Stimulated activated CD4-positive, alpha-beta T cell treated with anti-CD3 and anti-CD28 coated beads, Interleukin-15, amount 100 ng/mL, for 1 hour (primary cell): ENCODE results near the gene PACSIN1.

Experiments used
- DNase-seq, 2 donors: peaks; one replicate each; pipeline ENCODE4 v3.0.0-alpha.2; 2020; ENCODE audit warnings: low read depth in 1 of 2, low spot score in 1 of 2

The PACSIN1 gene

DNA sequence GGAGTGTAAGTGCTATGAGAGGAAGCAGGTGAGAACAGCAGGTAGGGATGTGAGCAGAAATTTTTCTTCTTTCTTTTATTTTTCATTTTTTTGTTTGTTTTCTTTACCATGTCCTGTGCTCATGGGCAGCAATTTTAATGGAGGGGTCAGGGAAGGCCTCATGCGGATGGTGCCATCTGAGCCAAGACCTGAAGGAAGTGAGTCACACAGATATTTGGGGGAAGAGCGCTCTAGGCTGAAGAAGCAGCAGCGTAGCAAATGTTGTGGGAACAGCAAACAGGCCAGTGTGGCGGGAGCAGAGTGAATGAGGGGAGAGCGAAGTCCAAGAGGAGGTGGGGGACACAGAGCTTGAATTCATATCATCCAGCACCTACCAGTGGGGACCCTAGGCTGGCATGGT is 77.5 kb downstream of the PACSIN1 start:
- no peak for DNase-seq

GRCh38 chr6:34544052-34544604 is 78.3 kb downstream of the PACSIN1 start:
- no peak for DNase-seq

DNA sequence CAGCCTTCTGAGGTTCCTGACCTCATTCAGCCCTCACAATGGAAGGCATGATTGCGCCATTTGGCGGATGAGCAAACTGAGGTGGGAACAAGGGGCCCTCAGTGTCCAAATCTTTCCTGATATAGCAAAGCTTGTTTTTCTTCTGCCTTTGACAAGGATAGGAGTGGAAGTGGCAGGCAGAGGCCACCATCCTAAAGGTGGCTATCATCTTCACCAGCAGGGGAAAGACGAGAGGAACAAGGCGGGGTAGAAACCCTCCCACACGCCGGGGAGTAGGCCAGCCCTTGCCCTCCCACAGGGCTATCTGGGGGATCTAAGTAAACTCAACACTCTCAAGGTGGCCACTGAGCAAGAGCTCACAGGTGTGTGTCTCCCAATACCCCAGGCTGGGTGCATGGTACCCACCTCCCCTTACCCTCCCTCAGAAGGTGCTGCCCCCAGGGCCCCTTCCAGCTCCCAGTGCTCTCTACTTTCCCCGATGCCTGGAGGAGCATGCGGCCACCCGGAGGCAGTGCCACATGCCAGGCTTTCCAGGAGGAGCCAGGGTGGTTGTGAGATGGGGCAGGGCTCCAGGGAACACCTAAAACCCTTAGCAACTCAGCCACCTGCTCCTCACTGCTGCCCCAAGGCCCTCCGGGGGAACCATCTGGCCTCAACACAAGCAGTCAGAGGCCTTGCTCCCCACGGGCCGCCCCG is 79.0 kb downstream of the PACSIN1 start:
- no peak for DNase-seq

- DNase-seq: no peak
Observed at GRCh38 chr6:34546551-34547321, 80.9 kb downstream of the PACSIN1 start.

- DNase-seq: no peak
Observed at GRCh38 chr6:34547701-34548644, 82.1 kb downstream of the PACSIN1 start.

DNA sequence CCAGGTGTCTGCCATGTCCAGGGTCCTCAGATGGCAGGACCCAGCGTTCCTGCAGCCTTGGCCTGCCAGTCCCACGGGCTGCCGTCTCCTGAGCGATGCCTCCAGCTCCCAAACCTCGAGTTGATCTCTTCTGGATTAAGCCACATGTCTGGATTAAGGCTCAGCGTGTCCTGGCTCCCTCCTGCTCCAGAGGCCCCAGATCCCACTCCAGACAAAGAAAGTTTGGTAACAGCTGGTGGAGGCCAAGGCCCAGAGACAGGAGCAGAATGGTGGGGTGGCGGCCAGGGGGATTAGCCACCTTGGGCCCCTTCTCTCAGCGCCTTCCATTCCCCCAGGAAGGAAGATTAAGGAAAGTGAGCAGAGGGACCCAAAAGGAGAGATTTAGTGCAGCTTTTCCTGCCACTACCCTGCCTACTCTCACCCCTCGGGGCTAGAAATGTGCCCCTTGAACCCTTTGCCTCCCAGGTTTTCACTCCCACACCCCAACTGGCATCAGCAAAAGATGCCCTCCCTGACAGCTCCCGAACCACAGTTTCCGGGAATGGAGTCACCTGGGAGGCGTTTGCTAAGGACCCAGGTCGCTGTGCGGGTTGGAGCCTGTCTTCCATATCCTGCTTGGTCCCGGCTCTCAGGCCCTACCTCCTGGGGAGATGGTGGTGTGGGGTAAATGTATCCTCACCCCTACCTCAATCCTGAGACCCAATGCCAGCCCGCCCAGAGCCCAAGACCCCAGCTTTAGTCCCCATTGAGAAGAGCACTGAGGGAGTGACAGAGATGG is 83.3 kb downstream of the PACSIN1 start:
- no peak for DNase-seq

DNA sequence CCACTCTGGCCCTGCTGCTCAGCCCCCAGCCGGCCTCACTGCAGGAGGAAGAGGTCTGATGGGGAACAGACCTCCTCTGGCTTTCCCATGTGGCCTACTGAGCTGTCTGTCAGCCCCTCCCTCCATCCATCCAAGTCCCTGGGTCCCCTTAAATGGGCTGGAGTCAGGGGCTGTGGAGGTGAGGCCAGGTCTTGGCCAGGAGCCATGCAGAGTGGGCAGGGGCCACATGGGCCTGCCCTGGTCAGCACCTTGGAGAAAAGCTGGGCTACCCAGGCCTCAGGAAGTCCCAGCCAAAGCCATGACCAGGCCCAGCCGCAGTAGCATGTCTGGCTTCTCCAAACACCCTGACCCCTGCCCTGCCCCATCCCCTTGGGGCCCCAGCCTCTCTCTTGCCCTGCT is 83.9 kb downstream of the PACSIN1 start:
- no peak for DNase-seq

DNA sequence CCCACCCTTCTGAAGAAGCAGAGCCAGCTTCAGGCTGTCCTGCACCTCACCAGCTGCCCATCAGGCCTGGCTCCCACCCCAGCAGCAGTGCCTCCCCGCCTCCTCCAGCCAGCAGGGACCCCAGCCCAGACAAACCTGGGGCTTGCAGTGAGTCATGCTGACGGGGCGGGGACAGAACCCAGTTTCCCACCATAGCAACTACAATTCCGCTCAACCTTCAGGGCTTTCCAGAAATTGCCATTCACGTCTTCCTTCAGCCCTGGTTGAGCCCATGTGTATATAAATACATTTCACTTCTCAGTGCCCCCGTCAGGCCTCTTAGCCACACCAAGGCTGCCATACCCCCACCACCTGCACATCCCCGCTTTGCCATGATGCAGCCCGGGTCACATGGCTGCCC is 85.8 kb downstream of the PACSIN1 start:
- no peak for DNase-seq

GRCh38 chr6:34552620-34553019 is 86.7 kb downstream of the PACSIN1 start:
- no peak for DNase-seq

- DNase-seq: no peak
Observed at GRCh38 chr6:34553146-34553545, 87.3 kb downstream of the PACSIN1 start.

GRCh38 chr6:34553750-34554149 is 87.9 kb downstream of the PACSIN1 start:
- DNase-seq: no peak

DNA sequence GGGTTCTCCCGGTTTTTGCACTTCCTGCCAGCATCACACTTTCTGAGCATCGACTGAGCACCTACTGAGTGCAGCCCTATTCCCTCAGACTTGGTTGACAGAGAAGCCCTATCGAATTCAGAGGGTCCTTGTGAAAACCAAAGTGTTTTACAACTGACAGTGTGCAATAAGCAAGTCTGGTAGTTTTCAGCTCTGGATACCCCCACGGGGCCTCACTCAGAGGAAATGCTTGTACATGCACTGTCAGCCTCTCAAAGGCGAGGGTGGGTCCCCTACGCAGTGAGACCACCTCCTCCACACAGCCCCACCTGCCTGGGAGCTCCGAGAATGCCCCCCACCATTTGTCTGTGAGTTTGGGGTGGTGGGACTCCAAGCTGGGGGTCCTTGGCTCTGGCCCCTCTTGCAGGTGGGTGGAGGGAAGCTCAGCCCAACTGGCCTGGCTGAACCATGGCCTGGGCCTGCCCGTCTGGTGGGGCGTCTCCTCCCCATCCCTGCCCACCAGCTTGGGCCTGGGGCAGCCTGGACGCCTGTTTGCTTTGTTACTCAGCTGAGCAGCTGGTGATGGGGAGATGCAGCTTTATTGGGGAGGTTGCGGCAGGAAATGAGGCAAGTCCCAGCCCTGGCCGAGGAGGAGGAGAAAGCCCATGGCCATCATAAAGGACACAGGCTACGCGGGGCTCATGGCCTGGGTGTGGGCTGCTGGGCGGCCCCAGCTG is 88.6 kb downstream of the PACSIN1 start:
- DNase-seq: no peak

- no peak for DNase-seq
Observed at GRCh38 chr6:34555007-34555322, 89.1 kb downstream of the PACSIN1 start.

DNA sequence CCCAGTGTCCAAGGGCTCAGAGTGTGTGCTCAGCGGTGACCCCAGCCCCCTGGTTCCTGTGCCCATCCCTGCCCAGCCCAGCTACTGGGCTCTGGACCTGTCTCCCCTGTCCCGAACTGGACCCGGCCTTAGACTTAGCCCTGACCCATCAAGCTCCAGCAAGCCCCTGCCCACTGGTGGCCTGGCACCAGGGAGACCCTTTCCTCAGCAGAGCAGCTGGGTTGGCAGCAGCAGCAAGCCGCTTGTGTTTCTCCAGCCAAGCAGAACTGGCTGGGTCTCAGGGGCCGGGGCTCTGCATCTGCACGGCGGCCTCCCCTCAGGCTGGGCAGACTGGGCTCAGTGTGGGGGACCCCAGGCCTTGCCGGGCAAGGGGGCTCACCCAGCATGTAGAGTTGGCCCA is 89.5 kb downstream of the PACSIN1 start:
- no peak for DNase-seq

DNA sequence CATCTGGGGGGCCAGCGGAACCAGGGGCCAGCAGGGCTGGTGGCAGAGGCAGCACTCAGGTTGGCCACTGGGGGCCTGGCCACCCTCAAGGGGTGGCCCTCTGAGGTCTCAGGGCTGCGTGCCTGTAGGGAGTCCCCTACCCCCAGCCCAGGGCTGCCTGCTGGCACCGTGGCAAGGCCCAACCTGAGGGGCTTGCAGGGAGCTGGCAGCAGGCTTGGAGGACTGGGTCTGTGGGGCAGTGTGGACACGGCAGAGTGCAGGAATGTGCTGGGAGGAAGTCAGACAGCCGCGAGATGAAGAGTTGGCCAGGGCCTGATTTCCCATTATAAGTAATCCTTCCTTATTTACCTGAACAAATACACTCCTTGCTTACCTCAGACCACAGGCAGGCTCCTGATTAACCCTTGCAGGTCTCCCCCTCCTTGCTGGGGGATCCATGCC is 90.2 kb downstream of the PACSIN1 start, which contains the start of gene SPDEF:
TSS of gene SPDEF (minus strand) at position 299 of the 441 bp plus-strand sequence. CDS start 11,874 bp downstream, outside the sequence.
- DNase-seq: no peak

DNA sequence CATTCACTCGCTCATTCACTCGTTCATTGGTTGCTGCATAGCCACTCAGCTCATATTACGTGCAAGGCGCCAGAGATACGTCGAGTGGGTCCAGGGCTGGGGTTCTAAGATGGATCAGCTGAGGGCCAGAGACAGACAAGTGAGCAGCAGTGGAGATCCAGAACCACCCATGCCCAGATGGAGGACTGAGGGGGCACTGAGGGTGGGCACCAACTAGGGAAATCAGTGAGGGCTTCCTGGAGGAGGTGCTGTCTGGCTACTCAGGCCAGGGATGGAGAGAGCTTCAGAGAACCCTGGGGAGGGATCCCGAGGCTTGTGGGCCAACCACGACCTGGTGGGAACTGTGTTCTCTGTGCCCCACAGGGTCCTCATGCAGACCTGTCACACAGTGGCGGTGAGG is 90.6 kb downstream of the PACSIN1 start:
- no peak for DNase-seq

GRCh38 chr6:34557228-34557627 is 91.4 kb downstream of the PACSIN1 start:
- no peak for DNase-seq

GRCh38 chr6:34558172-34558714 is 92.4 kb downstream of the PACSIN1 start:
- no peak for DNase-seq

DNA sequence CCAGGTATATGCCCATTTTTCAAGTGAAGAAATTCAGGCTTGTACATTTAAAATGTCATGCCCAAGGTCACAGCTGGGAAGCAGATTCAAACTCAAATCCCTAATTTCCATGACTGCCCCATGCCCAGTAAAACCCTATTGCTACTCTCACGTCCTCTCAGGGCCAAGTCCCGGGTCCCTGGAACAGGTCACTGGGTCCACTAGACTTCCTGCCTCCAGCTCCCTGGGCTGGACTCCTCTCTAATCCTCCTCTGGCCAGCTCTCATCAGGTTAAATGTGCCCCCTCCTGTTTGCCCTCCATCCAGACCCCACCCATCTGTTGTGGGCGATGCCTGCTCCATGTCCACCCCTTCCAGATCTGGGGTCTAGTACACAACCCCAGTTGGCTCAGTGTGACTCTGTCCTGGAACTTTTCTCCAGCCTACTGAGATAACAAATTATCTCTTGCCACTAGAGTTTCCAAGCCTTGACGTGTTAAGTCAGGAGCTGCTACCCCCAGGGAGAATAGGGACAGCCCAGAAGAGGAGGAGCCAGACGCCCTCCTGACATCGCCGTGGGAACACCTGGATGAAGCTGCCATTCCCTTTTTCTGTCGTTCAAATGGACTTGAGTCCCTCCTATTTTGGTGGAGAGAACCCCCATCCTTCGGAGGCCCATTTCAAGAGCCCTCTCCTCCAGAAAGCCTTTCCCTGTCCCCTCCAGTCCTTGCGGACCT is 93.9 kb downstream of the PACSIN1 start:
- DNase-seq: no peak
